ENCODE results near the gene MBD4.
A peak's percentile ranks its signal among the peaks of the same experiment; 100 is the strongest.
"Not testable (repeated sequence)": the region's sequence is repeated elsewhere in the genome, so short reads cannot be mapped to it uniquely, and the experiment has no call there.

MBD4 gene

DNA sequence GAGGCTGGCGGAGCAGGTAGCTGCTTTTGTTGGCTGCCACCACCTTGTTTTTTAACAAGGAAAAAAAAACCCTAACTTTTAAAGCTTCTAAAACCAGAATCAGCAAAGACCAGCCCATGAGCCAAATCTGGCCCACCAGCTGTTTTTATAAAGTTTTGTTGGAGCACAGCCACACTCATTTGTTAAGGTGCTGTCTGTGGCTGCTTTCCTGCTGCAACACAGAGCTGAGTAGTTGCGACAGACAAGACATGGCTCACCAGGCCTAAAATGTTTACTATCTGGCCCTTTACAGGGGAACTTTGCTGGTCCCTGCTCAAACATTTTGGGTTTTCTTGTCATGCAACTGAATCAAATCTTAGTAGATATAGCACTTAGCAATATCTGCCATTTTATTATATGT is 30.2 kb downstream of the MBD4 start:
- no peak for DNase-seq (ENCODE audit: low read depth, low spot score)

DNA sequence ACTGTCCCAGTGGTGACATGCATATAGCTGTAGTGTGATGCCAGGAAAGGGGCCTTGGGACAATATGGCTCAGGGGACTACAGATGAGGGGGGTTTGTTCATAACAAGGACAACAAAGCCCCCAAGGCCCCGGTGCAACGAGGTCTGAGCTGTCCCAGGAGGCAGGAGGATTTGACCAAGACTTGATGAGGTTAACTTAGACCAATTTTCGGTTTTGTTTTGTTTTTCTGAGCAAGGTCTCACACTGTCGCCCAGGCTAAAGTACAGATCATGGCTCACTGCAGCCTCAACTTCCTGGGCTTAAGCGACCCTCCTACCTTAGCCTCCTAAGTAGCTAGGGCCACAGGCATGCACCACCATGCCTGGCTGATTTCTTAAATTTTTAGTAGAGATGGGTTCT is 35.1 kb downstream of the MBD4 start:
- DNase-seq (ENCODE audit: low read depth, low spot score): no peak

DNA sequence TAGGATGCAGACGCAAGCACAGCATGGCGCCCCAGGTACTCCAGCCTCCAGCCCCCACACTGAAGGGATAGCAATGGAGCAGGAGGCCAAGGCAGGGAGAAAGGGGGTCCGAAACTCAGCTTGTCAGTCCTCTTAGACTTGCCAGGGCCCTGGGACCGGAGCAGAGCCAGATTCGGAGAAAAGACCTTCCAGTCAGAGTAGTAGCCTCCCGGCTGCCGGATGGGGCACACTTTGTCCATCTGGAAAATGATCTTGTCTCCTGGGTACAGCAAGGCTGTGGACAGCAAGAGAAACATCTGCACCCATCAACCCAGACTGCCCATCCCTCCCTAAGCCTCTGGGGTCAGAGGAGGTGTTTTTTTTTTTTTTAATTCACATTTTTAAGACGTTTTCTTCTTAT is 35.6 kb downstream of the MBD4 start:
- no peak for DNase-seq (ENCODE audit: low read depth, low spot score)

GRCh38 chr3:129403450-129403849 is 36.3 kb downstream of the MBD4 start:
- DNase-seq (ENCODE audit: low read depth, low spot score): no peak

- no peak for DNase-seq (ENCODE audit: low read depth, low spot score)
Observed at GRCh38 chr3:129402616-129403015, 37.1 kb downstream of the MBD4 start.

- DNase-seq (ENCODE audit: low read depth, low spot score): no peak
Observed at GRCh38 chr3:129402210-129402609, 37.5 kb downstream of the MBD4 start.

- no peak for DNase-seq (ENCODE audit: low read depth, low spot score)
Observed at GRCh38 chr3:129399895-129400357, 39.8 kb downstream of the MBD4 start.

- DNase-seq (ENCODE audit: low read depth, low spot score): peak; percentile 88
Observed at GRCh38 chr3:129399145-129399894, 40.4 kb downstream of the MBD4 start.

DNA sequence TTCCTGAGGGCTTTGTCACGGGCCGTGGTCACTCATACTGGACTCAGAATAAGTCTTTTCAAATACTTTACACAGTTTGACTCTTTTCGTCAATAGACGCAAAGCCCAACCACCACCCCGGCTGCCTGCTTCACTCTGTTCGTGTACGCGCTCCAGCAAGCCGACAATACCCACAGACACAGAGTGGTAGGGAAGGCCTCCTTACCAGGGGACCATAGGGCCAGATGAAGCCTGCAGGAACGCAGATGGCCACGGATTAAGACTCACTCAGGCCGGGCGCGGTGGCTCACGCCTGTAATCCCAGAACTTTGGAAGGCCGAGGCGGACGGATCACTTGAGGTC is 41.0 kb downstream of the MBD4 start:
- DNase-seq (ENCODE audit: low read depth, low spot score): no peak

DNA sequence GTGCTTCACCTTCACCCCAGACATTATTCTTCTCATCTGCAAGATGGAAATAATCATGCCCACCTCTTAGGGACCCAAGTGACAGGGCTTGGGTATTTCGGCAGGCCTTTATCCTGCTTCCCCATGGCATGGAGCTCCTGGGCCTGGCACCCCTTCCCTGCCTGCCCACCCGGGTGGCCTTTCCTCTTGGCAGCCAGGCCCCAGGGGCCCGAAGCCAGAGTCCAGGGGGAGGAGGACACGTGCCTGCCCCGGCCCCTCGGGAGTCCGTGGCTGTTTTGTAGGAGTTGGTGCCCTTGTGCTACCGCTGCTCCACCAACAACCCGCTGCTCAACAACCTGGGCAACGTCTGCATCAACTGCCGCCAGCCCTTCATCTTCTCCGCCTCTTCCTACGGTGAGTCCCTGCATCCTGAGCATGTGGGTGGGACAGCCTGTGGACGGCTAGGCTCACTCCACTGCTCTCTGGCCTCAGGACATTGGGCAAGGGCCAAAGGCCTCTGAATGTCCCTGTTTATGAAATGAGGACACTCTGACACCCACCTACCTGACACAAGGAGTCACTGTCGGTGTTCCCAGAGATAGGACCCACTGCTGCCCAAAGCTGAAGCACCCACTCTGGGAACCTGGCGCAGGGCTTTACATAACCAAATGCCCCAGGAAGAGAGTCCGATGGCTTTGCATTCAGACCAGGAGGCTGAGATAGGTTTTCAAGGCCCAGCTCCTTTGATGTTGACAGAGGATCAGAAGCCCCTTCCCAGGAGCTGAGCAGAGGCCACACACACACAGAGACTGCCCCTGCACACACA is 45.8 kb downstream of the MBD4 start:
- not testable (repeated sequence) for DNase-seq (ENCODE audit: low read depth, low spot score)

- no peak for DNase-seq (ENCODE audit: low read depth, low spot score)
Observed at GRCh38 chr3:129393271-129393670, 46.5 kb downstream of the MBD4 start.

DNA sequence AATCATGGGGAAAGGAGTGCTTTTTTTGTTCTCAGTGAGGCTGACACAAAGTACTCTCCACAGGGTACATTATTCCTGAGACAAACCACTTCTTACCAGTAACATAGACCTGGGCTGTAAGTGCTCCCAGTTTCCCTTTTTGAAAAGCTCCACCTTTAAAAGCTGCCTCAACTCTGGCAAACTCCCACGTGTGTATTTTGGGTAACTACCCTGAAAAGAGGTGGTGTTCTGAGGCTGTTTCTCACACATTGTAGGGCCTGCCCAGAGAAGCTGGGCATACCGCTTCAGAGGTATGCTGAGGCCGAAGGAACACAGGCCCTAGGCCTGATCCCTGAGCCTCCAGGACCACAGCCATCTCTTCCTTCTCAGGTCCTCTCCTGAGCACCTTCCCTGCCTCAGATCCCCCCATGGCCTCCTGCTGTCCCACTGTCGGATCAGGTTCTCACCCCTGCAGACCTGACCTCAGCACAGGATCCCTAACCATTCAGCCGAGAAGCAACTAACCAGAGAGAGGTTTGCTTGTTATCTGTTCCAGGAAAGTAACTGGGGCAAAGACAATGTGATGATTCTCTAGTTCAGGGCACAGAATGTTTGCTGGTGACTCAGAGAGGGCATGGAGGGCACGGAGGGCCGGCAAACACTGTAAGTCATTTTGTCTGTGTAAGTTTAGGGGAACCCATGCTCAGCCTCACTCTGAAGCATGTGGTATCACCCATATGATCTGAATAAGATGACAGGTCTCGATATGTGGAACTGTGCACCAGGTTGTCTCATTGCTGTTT is 47.5 kb downstream of the MBD4 start:
- not testable (repeated sequence) for DNase-seq (ENCODE audit: low read depth, low spot score)

DNA sequence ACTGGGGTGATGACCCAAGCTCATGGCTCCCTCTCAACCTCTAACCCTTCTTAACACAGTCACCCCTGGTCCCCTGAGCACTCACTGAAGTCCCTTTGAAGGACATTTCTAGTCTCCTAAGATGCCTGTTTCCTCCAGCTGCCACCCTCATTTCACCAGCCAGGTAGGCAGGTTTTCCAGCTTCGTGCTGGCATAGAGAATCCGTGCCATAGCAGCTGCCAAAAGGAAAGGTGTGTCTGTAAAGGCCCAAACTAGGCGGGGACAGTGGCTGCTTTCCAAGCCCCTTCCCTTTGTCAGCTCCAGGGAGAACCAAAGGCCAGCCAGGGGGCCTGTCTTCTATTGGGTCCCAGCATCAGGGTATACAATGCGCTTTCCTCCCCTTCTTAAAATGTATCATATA is 48.2 kb downstream of the MBD4 start:
- not testable (repeated sequence) for DNase-seq (ENCODE audit: low read depth, low spot score)

DNA sequence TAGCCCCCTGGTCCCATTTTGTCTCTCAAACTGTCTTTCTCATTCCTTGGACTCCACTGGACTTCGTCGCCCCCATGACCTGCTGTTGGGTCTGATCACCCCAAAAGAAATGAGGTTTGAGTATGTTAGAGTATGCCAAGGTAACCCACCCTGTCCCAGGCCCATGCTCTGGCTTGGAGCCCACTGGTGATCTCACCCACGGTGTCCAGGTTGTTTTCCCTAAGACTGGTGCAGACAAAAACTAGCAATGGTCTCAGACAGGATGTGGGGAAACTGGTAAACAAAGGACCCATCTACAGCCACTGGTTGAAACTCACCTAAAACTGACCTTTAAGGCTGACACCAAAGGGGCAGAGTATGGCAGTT is 50.2 kb downstream of the MBD4 start:
- no peak for DNase-seq (ENCODE audit: low read depth, low spot score)

- DNase-seq (ENCODE audit: low read depth, low spot score): not testable (repeated sequence)
Observed at GRCh38 chr3:129388791-129389571, 50.8 kb downstream of the MBD4 start.

- no peak for DNase-seq (ENCODE audit: low read depth, low spot score)
Observed at GRCh38 chr3:129387487-129387886, 52.3 kb downstream of the MBD4 start.

GRCh38 chr3:129386984-129387383 is 52.8 kb downstream of the MBD4 start:
- no peak for DNase-seq (ENCODE audit: low read depth, low spot score)

DNA sequence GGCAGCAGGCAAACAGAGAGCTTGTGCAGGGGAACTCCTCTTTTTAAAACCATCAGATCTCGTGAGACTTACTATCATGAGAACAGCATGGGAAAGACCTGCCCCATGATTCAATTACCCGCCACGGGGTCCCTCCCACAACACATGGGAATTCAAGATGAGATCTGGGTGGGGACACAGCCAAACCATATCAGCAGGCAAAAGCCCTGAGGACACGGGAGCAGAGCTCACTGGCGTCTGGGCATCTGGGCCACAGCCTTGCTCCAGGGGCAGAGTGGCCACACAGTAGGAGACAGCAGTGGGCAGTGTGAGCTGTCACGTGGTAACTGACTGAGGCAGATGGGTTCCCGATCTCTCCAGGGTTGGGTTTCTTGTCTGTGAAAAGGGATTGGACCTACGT is 54.2 kb downstream of the MBD4 start:
- DNase-seq (ENCODE audit: low read depth, low spot score): not testable (repeated sequence)

GRCh38 chr3:129384594-129385323 is 55.0 kb downstream of the MBD4 start:
- DNase-seq (ENCODE audit: low read depth, low spot score): no peak

- not testable (repeated sequence) for DNase-seq (ENCODE audit: low read depth, low spot score)
Observed at GRCh38 chr3:129384103-129384502, 55.6 kb downstream of the MBD4 start.

Data from brain pericyte (primary cell).